K562 (cell line): Measurements from ENCODE around the gene DNASE2. TPM values are rescaled to one million over a fixed set of nuclear protein-coding genes. Genes with fewer than 3 reads are reported as not detected.

Experiments
- BHLHE40 ChIP-seq: IDR thresholded peaks from 2 replicates; pipeline ENCODE4 v1.6.1; 2011; ENCODE audit warnings: low read length, improper control_type of control experiment
- BMI1 ChIP-seq: fragments of 150-350 bp; IDR thresholded peaks from 2 replicates; pipeline ENCODE4 v1.6.1; 2014; ENCODE audit warnings: low read length
- EGR1 ChIP-seq: fragments of 450-650 bp; conservative IDR thresholded peaks from 2 replicates; pipeline ENCODE4 v1.6.1; 2017; ENCODE audit warnings: mild to moderate bottlenecking
- FOXP1 ChIP-seq: sonication (generic); formaldehyde crosslinking; IDR thresholded peaks from 2 replicates; pipeline ENCODE4 v1.8.0; 2022; ENCODE audit warnings: mild to moderate bottlenecking, missing genetic modification reagents
- HDAC8 ChIP-seq: fragments of 450-650 bp; IDR thresholded peaks from 2 replicates; pipeline ENCODE4 v1.6.1; 2016; ENCODE audit warnings: mild to moderate bottlenecking, missing genetic modification characterization, moderate library complexity, missing compliant biosample characterization
- HNRNPL ChIP-seq: fragments of 200-400 bp; formaldehyde crosslinking; IDR thresholded peaks from 2 replicates; pipeline ENCODE4 v1.6.1; 2017; ENCODE audit warnings: low read depth, mild to moderate bottlenecking, low read length
- MAFK ChIP-seq: IDR thresholded peaks from 2 replicates; pipeline ENCODE4 v1.6.1; 2011; ENCODE audit warnings: low read length, improper control_type of control experiment
- MEIS2 ChIP-seq: fragments of 450-650 bp; IDR thresholded peaks from 2 replicates; pipeline ENCODE4 v1.6.1; 2014; ENCODE audit warnings: mild to moderate bottlenecking; ENCODE audit not compliant: partially characterized antibody
- NFXL1 ChIP-seq: fragments of 450-650 bp; formaldehyde crosslinking; IDR thresholded peaks from 2 replicates; pipeline ENCODE4 v1.4.0; 2021; ENCODE audit warnings: mild to moderate bottlenecking
- PHB2 ChIP-seq: fragments of 450-650 bp; IDR thresholded peaks from 2 replicates; pipeline ENCODE4 v1.6.1; 2017; ENCODE audit warnings: low read depth
- RBFOX2 ChIP-seq: fragments of 200-400 bp; formaldehyde crosslinking; IDR thresholded peaks from 2 replicates; pipeline ENCODE4 v1.6.1; 2017; ENCODE audit warnings: low read depth, mild to moderate bottlenecking, low read length, moderate library complexity
- RBM34 ChIP-seq: fragments of 200-400 bp; formaldehyde crosslinking; IDR thresholded peaks from 2 replicates; pipeline ENCODE4 v1.6.1; 2018; ENCODE audit warnings: low read length, borderline replicate concordance; ENCODE audit not compliant: insufficient read depth
- SIN3A ChIP-seq, 2 experiments: fragments of 150-350 bp in 1 of 2; IDR thresholded peaks; 2 replicates each; pipeline ENCODE4 v1.6.1; 2011 to 2016; ENCODE audit warnings: borderline replicate concordance in 2 of 2, low read depth in 2 of 2, low read length in 2 of 2, mild to moderate bottlenecking in 2 of 2, moderate library complexity in 2 of 2; ENCODE audit not compliant: control insufficient read depth in 1 of 2
- SIX5 ChIP-seq, 2 experiments: IDR thresholded peaks; 2 replicates each; pipeline ENCODE4 v1.6.1; 2011; ENCODE audit warnings: low read length in 2 of 2, borderline replicate concordance in 1 of 2, low read depth in 1 of 2, mild to moderate bottlenecking in 1 of 2, moderate library complexity in 1 of 2; ENCODE audit not compliant: insufficient read depth in 1 of 2
- SREBF1 ChIP-seq: fragments of 150-350 bp; IDR thresholded peaks from 2 replicates; pipeline ENCODE4 v1.6.1; 2014; ENCODE audit warnings: antibody characterized with exemption, low read depth, low read length, borderline replicate concordance
- TBP ChIP-seq: optimal IDR thresholded peaks from 2 replicates; pipeline ENCODE3; 2011; ENCODE audit warnings: low read depth, low read length, improper control_type of control experiment
- XRCC3 ChIP-seq: fragments of 450-650 bp; IDR thresholded peaks from 2 replicates; pipeline ENCODE4 v1.6.1; 2017; ENCODE audit warnings: mild to moderate bottlenecking, moderate library complexity
- ZNF274 ChIP-seq: IDR thresholded peaks from 2 replicates; pipeline ENCODE4 v1.6.1; 2011; ENCODE audit warnings: low read depth, mild to moderate bottlenecking, low read length, moderate library complexity, borderline replicate concordance
- ZNF282 ChIP-seq: sonication (generic); formaldehyde crosslinking; IDR thresholded peaks from 2 replicates; pipeline ENCODE4 v1.8.1; 2023; ENCODE audit warnings: missing genetic modification reagents
- polyA plus RNA-seq, 8 experiments: library from polyadenylated mRNA; depleted of rRNA in 4 of 8; stranded (reverse) in 5 of 8; unstranded in 3 of 8; fragments of >200 nt; fragmentation: Nextera tagmentation in 2 of 8; fragmentation: Illumina TruSeq in 1 of 8; extraction: Ambion mirVana in 2 of 8; extraction: Trizol in 1 of 8; gene quantifications; 2 replicates each; pipeline versions ENCODE4 v1.2.1 to v1.2.3, GENCODE V29; 2011 to 2014; ENCODE audit warnings: inconsistent platforms in 1 of 8, missing spikeins in 1 of 8
- total RNA-seq, 7 experiments: library from RNA; depleted of rRNA in 6 of 7; stranded (reverse); fragments of >200 nt in 6 of 7; fragmentation: Illumina TruSeq in 2 of 7; extraction: Trizol in 2 of 7; gene quantifications; 2 replicates each; pipeline versions ENCODE4 v1.2.1 to v1.2.3, GENCODE V29; 2011 to 2021; ENCODE audit warnings: low replicate concordance in 1 of 7
- TF ChIP-seq, protein P1 (sequence below): sonication (generic); formaldehyde crosslinking; IDR thresholded peaks from 2 replicates; pipeline ENCODE4 v1.8.0; 2022; ENCODE audit warnings: missing genetic modification reagents, mild to moderate bottlenecking, borderline replicate concordance
- TF ChIP-seq, protein P2 (sequence below): IDR thresholded peaks from 3 replicates; pipeline ENCODE4 v1.6.1; 2011; ENCODE audit warnings: borderline replicate concordance, mild to moderate bottlenecking; ENCODE audit not compliant: insufficient read length, insufficient read depth
- TF ChIP-seq, protein P3 (sequence below): fragments of 250-450 bp; sonication (Bioruptor Pico); IDR thresholded peaks from 2 replicates; pipeline ENCODE4 v1.5.0; 2020; ENCODE audit warnings: mild to moderate bottlenecking
- TF ChIP-seq, protein P4 (sequence below): fragments of 450-650 bp; IDR thresholded peaks from 2 replicates; pipeline ENCODE4 v1.6.1; 2016

The DNASE2 gene
- total and polyA plus RNA-seq, 9 of the 15 experiments (the other 6 are each of a cell fraction or from before 2014, with no cell fraction given): 4.4 to 27.0 (median 20.2) TPM

DNA sequence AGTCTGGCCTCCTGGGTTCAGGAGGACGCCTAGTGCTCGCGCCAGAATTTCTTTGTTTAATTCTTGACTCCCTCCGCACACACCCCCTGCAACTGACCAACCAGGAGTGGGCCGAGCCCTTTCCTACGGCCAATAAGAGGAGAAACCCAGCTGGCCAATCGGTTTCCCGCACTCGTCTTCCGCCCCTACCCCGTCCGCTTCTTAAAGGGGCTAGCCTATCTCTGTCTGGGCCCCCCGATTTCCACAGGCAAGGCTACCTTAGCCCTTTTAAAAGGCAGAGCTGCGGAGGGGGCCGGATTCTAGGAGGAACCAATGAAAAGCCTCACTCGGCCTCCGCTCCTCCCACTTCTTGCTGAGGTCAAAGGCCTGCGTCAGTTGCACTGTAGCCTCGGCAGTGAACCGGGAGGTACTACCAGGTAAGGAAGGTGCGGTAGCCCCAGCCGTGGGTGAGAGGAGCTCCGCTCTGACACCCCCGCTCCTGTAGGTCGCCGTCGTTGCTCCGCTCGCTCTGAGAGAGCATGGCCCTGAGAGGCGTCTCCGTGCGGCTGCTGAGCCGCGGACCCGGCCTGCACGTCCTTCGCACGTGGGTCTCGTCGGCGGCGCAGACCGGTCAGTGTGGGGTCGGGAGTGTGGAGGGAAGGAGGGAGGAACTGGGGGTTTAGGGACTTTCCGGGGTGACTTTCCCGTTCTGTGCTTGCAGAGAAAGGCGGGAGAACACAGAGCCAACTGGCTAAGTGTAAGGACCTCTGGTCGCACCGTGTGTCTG lies 9.7 kb upstream of the DNASE2 start, which contains the start of gene GCDH (continued):
- TF ChIP-seq, protein P1, sequence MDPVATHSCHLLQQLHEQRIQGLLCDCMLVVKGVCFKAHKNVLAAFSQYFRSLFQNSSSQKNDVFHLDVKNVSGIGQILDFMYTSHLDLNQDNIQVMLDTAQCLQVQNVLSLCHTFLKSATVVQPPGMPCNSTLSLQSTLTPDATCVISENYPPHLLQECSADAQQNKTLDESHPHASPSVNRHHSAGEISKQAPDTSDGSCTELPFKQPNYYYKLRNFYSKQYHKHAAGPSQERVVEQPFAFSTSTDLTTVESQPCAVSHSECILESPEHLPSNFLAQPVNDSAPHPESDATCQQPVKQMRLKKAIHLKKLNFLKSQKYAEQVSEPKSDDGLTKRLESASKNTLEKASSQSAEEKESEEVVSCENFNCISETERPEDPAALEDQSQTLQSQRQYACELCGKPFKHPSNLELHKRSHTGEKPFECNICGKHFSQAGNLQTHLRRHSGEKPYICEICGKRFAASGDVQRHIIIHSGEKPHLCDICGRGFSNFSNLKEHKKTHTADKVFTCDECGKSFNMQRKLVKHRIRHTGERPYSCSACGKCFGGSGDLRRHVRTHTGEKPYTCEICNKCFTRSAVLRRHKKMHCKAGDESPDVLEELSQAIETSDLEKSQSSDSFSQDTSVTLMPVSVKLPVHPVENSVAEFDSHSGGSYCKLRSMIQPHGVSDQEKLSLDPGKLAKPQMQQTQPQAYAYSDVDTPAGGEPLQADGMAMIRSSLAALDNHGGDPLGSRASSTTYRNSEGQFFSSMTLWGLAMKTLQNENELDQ (CRISPR knock-in tag): 0 out of 2 replicates have a peak, but pooled peaks have one; percentile 52
- TF ChIP-seq RBFOX2 (peak; percentile 77), EGR1 (peak; percentile 33), MAFK (no peak), BMI1 (no peak), SIN3A (IDR thresholded peaks at IDR 0.05; ENCODE audit: borderline replicate concordance in 2 of 2, control insufficient read depth in 1 of 2, low read depth in 2 of 2, low read length in 2 of 2) (peak; percentile 92; a peak in 3 of 4 replicates), ZNF282 (CRISPR knock-in tag) (peak; percentile 19; the same call in 1 of the 2 replicates), XRCC3 (no peak), PHB2 (no peak), NFXL1 (CRISPR knock-in tag) (no peak), SREBF1 (no peak), TBP (peak; percentile 52), MEIS2 (no peak), BHLHE40 (no peak; the same call in 1 of the 2 replicates), FOXP1 (peak; percentile 72; the same call in 1 of the 2 replicates), RBM34 (no peak), SIX5 (IDR thresholded peaks at IDR 0.05; ENCODE audit: borderline replicate concordance in 1 of 2, insufficient read depth in 1 of 2, low read depth in 1 of 2, low read length in 2 of 2) (no peak), HDAC8 (tag) (no peak), HNRNPL (no peak), ZNF274 (no peak)
- TF ChIP-seq, protein P2, sequence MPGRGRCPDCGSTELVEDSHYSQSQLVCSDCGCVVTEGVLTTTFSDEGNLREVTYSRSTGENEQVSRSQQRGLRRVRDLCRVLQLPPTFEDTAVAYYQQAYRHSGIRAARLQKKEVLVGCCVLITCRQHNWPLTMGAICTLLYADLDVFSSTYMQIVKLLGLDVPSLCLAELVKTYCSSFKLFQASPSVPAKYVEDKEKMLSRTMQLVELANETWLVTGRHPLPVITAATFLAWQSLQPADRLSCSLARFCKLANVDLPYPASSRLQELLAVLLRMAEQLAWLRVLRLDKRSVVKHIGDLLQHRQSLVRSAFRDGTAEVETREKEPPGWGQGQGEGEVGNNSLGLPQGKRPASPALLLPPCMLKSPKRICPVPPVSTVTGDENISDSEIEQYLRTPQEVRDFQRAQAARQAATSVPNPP: no peak
- TF ChIP-seq, protein P3, sequence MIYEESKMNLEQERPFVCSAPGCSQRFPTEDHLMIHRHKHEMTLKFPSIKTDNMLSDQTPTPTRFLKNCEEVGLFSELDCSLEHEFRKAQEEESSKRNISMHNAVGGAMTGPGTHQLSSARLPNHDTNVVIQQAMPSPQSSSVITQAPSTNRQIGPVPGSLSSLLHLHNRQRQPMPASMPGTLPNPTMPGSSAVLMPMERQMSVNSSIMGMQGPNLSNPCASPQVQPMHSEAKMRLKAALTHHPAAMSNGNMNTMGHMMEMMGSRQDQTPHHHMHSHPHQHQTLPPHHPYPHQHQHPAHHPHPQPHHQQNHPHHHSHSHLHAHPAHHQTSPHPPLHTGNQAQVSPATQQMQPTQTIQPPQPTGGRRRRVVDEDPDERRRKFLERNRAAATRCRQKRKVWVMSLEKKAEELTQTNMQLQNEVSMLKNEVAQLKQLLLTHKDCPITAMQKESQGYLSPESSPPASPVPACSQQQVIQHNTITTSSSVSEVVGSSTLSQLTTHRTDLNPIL: no peak
- TF ChIP-seq, protein P4, sequence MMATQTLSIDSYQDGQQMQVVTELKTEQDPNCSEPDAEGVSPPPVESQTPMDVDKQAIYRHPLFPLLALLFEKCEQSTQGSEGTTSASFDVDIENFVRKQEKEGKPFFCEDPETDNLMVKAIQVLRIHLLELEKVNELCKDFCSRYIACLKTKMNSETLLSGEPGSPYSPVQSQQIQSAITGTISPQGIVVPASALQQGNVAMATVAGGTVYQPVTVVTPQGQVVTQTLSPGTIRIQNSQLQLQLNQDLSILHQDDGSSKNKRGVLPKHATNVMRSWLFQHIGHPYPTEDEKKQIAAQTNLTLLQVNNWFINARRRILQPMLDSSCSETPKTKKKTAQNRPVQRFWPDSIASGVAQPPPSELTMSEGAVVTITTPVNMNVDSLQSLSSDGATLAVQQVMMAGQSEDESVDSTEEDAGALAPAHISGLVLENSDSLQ: no peak
